Right atrium auricular region (tissue), 2 donors: Measurements from ENCODE around the gene MARCHF3. TPM values are rescaled to one million over a fixed set of nuclear protein-coding genes. Genes with fewer than 3 reads are reported as not detected.

ENCODE experiments used
- DNase-seq: peaks from one replicate; pipeline ENCODE4 v3.0.0-alpha.2; 2019; ENCODE audit warnings: low spot score
- H3K27ac ChIP-seq, 2 donors: fragments of 200-600 bp; sonication (generic); 1 replicate in 1 of 2; 2 replicates in 1 of 2; pipeline ENCODE4 v1.5.1; 2016 to 2019
- H3K27me3 ChIP-seq, 2 donors: fragments of 200-600 bp; sonication (generic); one replicate each; pipeline versions ENCODE4 v1.5.1 to v1.6.0; 2017 to 2019
- H3K36me3 ChIP-seq: fragments of 200-600 bp; sonication (generic); one replicate; pipeline ENCODE4 v1.5.1; 2016
- H3K4me1 ChIP-seq, 2 donors: fragments of 200-600 bp; sonication (generic); one replicate each; pipeline versions ENCODE4 v1.5.1 to v1.6.0; 2017 to 2019
- H3K4me3 ChIP-seq, 2 donors: fragments of 200-600 bp; sonication (generic); 1 replicate in 1 of 2; 2 replicates in 1 of 2; pipeline ENCODE4 v1.5.1; 2017 to 2019; ENCODE audit warnings: mild to moderate bottlenecking in 1 of 2, moderate library complexity in 1 of 2
- H3K9me3 ChIP-seq, 2 donors: fragments of 200-600 bp; sonication (generic); one replicate each; pipeline ENCODE4 v1.5.1; 2019
- CTCF ChIP-seq, 2 donors: fragments of 200-600 bp; sonication (generic); IDR thresholded peaks; one replicate each; pipeline ENCODE4 v1.5.1; 2019; ENCODE audit warnings: antibody characterized with exemption in 2 of 2
- total RNA-seq, 2 donors: library from RNA; depleted of rRNA; stranded (reverse); fragments of >200 nt; gene quantifications; one replicate each; pipeline ENCODE4 v1.1.0, GENCODE V29; 2016

MARCHF3 gene
- total RNA-seq, 2 donors from 2014 or later: 14.5 to 19.7 TPM

GRCh38 chr5:127041571-127041970 is 11.2 kb upstream of the MARCHF3 start:
- Histone ChIP-seq H3K4me3 (no peak overlapping the region), H3K9me3 (no peaks in the 10 kb centered on the region), H3K27me3 (no peaks in the 10 kb centered on the region), H3K27ac (peak overlapping the region; percentile 27 to 59), H3K4me1 (peaks cover 0 to 28% of the 10 kb centered on the region in 2 donors), H3K36me3 (no peaks in the 10 kb centered on the region)
- DNase-seq: no peak
- TF ChIP-seq CTCF (IDR thresholded peaks at IDR 0.05): no peak

GRCh38 chr5:127040796-127041520 is 10.6 kb upstream of the MARCHF3 start:
- Histone ChIP-seq H3K4me3 (no peak overlapping the region), H3K9me3 (no peaks in the 10 kb centered on the region)
- no peak for TF ChIP-seq CTCF (IDR thresholded peaks at IDR 0.05)

GRCh38 chr5:127038550-127038949 is 8.2 kb upstream of the MARCHF3 start:
- H3K27ac ChIP-seq: peak overlapping the region; percentile 10 to 51
- H3K4me1 ChIP-seq: peaks cover 0 to 28% of the 10 kb centered on the region in 2 donors
- TF ChIP-seq CTCF (IDR thresholded peaks at IDR 0.05): no peak

More at GRCh38 chr5:127040796-127041520, 10.6 kb upstream of the MARCHF3 start:
- peak overlapping the region; percentile 27 to 59 for H3K27ac ChIP-seq
- no peaks in the 10 kb centered on the region for H3K36me3 ChIP-seq
- no peaks in the 10 kb centered on the region for H3K27me3 ChIP-seq
- peaks cover 0 to 28% of the 10 kb centered on the region in 2 donors for H3K4me1 ChIP-seq
- no peak for DNase-seq

GRCh38 chr5:127031863-127032232 is 1.5 kb upstream of the MARCHF3 start:
- no peak for TF ChIP-seq CTCF (IDR thresholded peaks at IDR 0.05)
- Histone ChIP-seq H3K4me1 (peaks cover 0 to 16% of the 10 kb centered on the region in 2 donors), H3K9me3 (no peaks in the 10 kb centered on the region), H3K36me3 (no peaks in the 10 kb centered on the region), H3K4me3 (no peak overlapping the region), H3K27me3 (no peaks in the 10 kb centered on the region), H3K27ac (no peak overlapping the region)
- DNase-seq: no peak

More at GRCh38 chr5:127038550-127038949, 8.2 kb upstream of the MARCHF3 start:
- no peaks in the 10 kb centered on the region for H3K36me3 ChIP-seq
- no peak for DNase-seq
- H3K4me3 ChIP-seq: no peak overlapping the region
- H3K27me3 ChIP-seq: no peaks in the 10 kb centered on the region
- H3K9me3 ChIP-seq: no peaks in the 10 kb centered on the region

GRCh38 chr5:127031147-127031862 is 947 bp upstream of the MARCHF3 start:
- H3K36me3 ChIP-seq: no peaks in the 10 kb centered on the region
- peaks cover 0 to 16% of the 10 kb centered on the region in 2 donors for H3K4me1 ChIP-seq
- no peaks in the 10 kb centered on the region for H3K9me3 ChIP-seq
- no peak for DNase-seq
- no peak for TF ChIP-seq CTCF (IDR thresholded peaks at IDR 0.05)
- H3K4me3 ChIP-seq: peak overlapping the region; percentile 81
- no peaks in the 10 kb centered on the region for H3K27me3 ChIP-seq
- peak overlapping the region; percentile 94 to 97 for H3K27ac ChIP-seq
